Liver (tissue), 9 donors: ENCODE data around the gene LCE2A. TPM values are rescaled to one million over a fixed set of nuclear protein-coding genes. Genes with fewer than 3 reads are reported as not detected.

ENCODE experiments used
- DNase-seq: peaks from one replicate; pipeline ENCODE4 v3.0.0-alpha.2; 2017; ENCODE audit warnings: low spot score
- H3K27ac ChIP-seq, 2 donors: one replicate each; pipeline ENCODE4 v1.7.0; 2013; ENCODE audit warnings: inconsistent platforms in 2 of 2, low read length in 2 of 2, control low read depth in 1 of 2, low read depth in 1 of 2, mild to moderate bottlenecking in 1 of 2
- H3K27me3 ChIP-seq, 4 donors: one replicate each; pipeline versions ENCODE4 v1.6.1 to v1.7.0; 2013; ENCODE audit warnings: low read length in 3 of 4, inconsistent platforms in 1 of 4, mild to moderate bottlenecking in 1 of 4, moderate library complexity in 1 of 4; ENCODE audit not compliant: control insufficient read depth in 4 of 4, insufficient read depth in 4 of 4
- H3K36me3 ChIP-seq, 4 donors: one replicate each; pipeline versions ENCODE4 v1.6.1 to v1.7.0; 2013; ENCODE audit warnings: low read length in 3 of 4, mild to moderate bottlenecking in 3 of 4, low read depth in 1 of 4, moderate library complexity in 1 of 4; ENCODE audit not compliant: control insufficient read depth in 4 of 4, insufficient read depth in 3 of 4
- H3K4me1 ChIP-seq, 4 donors: one replicate each; pipeline versions ENCODE4 v1.6.1 to v1.7.0; 2013; ENCODE audit warnings: low read length in 3 of 4, mild to moderate bottlenecking in 3 of 4, moderate library complexity in 1 of 4; ENCODE audit not compliant: control insufficient read depth in 4 of 4, insufficient read depth in 4 of 4
- H3K4me3 ChIP-seq, 3 donors: one replicate each; pipeline versions ENCODE4 v1.6.1 to v1.7.0; 2013; ENCODE audit warnings: low read length in 3 of 3, control low read depth in 1 of 3, low read depth in 1 of 3, mild to moderate bottlenecking in 1 of 3
- H3K9ac ChIP-seq, 2 donors: one replicate each; pipeline ENCODE4 v1.7.0; 2013; ENCODE audit warnings: low read length in 2 of 2, mild to moderate bottlenecking in 2 of 2, moderate library complexity in 2 of 2, control low read depth in 1 of 2, low read depth in 1 of 2
- H3K9me3 ChIP-seq, 4 donors: one replicate each; pipeline versions ENCODE4 v1.6.1 to v1.7.0; 2013; ENCODE audit warnings: low read length in 3 of 4; ENCODE audit not compliant: control insufficient read depth in 4 of 4
- ATF3 ChIP-seq: IDR thresholded peaks from 2 replicates; pipeline ENCODE4 v1.6.1; 2016; ENCODE audit warnings: antibody characterized with exemption
- EGR1 ChIP-seq, 2 donors: IDR thresholded peaks; 2 replicates each; pipeline ENCODE4 v1.6.1; 2016 to 2018; ENCODE audit warnings: antibody characterized with exemption in 2 of 2, low read depth in 2 of 2
- FOXA2 ChIP-seq: IDR thresholded peaks from 2 replicates; pipeline ENCODE4 v1.6.1; 2016; ENCODE audit warnings: antibody characterized with exemption
- GABPA ChIP-seq, 2 donors: IDR thresholded peaks in 1 of 2; conservative IDR thresholded peaks in 1 of 2; 2 replicates each; pipeline ENCODE4 v1.6.1; 2016; ENCODE audit warnings: antibody characterized with exemption in 2 of 2, mild to moderate bottlenecking in 1 of 2, moderate library complexity in 1 of 2
- HNF4A ChIP-seq, 2 donors: conservative IDR thresholded peaks; 2 replicates each; pipeline ENCODE4 v1.6.1; 2016; ENCODE audit warnings: antibody characterized with exemption in 2 of 2, mild to moderate bottlenecking in 2 of 2
- HNF4G ChIP-seq: IDR thresholded peaks from 2 replicates; pipeline ENCODE4 v1.6.1; 2016; ENCODE audit warnings: antibody characterized with exemption
- JUND ChIP-seq, 2 donors: IDR thresholded peaks; 2 replicates each; pipeline ENCODE4 v1.6.1; 2016; ENCODE audit warnings: antibody characterized with exemption in 2 of 2
- NR2F2 ChIP-seq: IDR thresholded peaks from 2 replicates; pipeline ENCODE4 v1.6.1; 2016; ENCODE audit warnings: antibody characterized with exemption
- RAD21 ChIP-seq, 2 donors: IDR thresholded peaks; 2 replicates each; pipeline ENCODE4 v1.6.1; 2016; ENCODE audit warnings: antibody characterized with exemption in 2 of 2, mild to moderate bottlenecking in 2 of 2
- RXRA ChIP-seq, 2 donors: IDR thresholded peaks; 2 replicates each; pipeline ENCODE4 v1.6.1; 2017 to 2018; ENCODE audit warnings: antibody characterized with exemption in 2 of 2, mild to moderate bottlenecking in 1 of 2
- TAF1 ChIP-seq: conservative IDR thresholded peaks from 2 replicates; pipeline ENCODE4 v1.6.1; 2016; ENCODE audit warnings: antibody characterized with exemption, mild to moderate bottlenecking
- YY1 ChIP-seq: IDR thresholded peaks from 2 replicates; pipeline ENCODE4 v1.6.1; 2016; ENCODE audit warnings: antibody characterized with exemption, mild to moderate bottlenecking
- WGBS: extraction: QIAGEN DNeasy Blood & Tissue Kit; methylation state at CpG from one replicate; pipeline ENCODE4 v1.1.7; 2013; 5-methylcytosine and 5-hydroxymethylcytosine counted together
- polyA plus RNA-seq, 2 donors: library from polyadenylated mRNA; stranded (reverse) in 1 of 2; unstranded in 1 of 2; fragments of 200-250 nt in 1 of 2; fragments of >200 nt in 1 of 2; fragmentation: Nextera tagmentation in 1 of 2; extraction: Ambion mirVana in 1 of 2; gene quantifications; one replicate each; pipeline versions ENCODE4 v1.2.1 to v1.2.3, GENCODE V29; 2013 to 2015
- total RNA-seq, 2 donors: library from RNA; depleted of rRNA; stranded (reverse); fragments of >200 nt; gene quantifications; one replicate each; pipeline ENCODE4 v1.2.3, GENCODE V29; 2014
- TF ChIP-seq, protein P1 (sequence below): fragments of 150-350 bp; IDR thresholded peaks from 2 replicates; pipeline ENCODE4 v1.5.1; 2017; ENCODE audit warnings: improper control_type of control experiment, low read depth, low read length; ENCODE audit not compliant: missing input control
- TF ChIP-seq, protein P2 (sequence below): IDR thresholded peaks from 2 replicates; pipeline ENCODE4 v1.6.1; 2016; ENCODE audit warnings: antibody characterized with exemption
- TF ChIP-seq, protein P3 (sequence below): IDR thresholded peaks from 2 replicates; pipeline ENCODE4 v1.6.1; 2016; ENCODE audit warnings: antibody characterized with exemption
- donor health status: healthy.
- donor health status: healthy.
- donor health status: healthy.
- donor health status: healthy.
- donor health status: healthy.

LCE2A gene
- total and polyA plus RNA-seq, 4 donors = not detected

GRCh38 chr1:152728986-152729385 is 30.8 kb downstream of the LCE2A start:
- 88% methylated on average over 1 of the region's 1 CpG for WGBS
- no peaks in the 10 kb centered on the region for H3K4me1 ChIP-seq

GRCh38 chr1:152735648-152736047 is 37.5 kb downstream of the LCE2A start:
- Histone ChIP-seq H3K27me3 (no peaks in the 10 kb centered on the region), H3K9ac (no peak overlapping the region), H3K4me3 (no peak overlapping the region), H3K36me3 (no peaks in the 10 kb centered on the region), H3K9me3 (no peaks in the 10 kb centered on the region), H3K27ac (no peak overlapping the region), H3K4me1 (no peaks in the 10 kb centered on the region)
- 19% methylated on average over 1 of the region's 1 CpG for WGBS
- TF ChIP-seq RAD21 (IDR thresholded peaks at IDR 0.05) = peak; percentile 27 to 72
- TF ChIP-seq, protein P1, sequence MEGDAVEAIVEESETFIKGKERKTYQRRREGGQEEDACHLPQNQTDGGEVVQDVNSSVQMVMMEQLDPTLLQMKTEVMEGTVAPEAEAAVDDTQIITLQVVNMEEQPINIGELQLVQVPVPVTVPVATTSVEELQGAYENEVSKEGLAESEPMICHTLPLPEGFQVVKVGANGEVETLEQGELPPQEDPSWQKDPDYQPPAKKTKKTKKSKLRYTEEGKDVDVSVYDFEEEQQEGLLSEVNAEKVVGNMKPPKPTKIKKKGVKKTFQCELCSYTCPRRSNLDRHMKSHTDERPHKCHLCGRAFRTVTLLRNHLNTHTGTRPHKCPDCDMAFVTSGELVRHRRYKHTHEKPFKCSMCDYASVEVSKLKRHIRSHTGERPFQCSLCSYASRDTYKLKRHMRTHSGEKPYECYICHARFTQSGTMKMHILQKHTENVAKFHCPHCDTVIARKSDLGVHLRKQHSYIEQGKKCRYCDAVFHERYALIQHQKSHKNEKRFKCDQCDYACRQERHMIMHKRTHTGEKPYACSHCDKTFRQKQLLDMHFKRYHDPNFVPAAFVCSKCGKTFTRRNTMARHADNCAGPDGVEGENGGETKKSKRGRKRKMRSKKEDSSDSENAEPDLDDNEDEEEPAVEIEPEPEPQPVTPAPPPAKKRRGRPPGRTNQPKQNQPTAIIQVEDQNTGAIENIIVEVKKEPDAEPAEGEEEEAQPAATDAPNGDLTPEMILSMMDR = peak; percentile 21
- no peak for TF ChIP-seq GABPA (IDR thresholded peaks at IDR 0.05 in 1 of 2, conservative IDR thresholded peaks at IDR 0.05 in 1 of 2)
- DNase-seq = no peak

More at GRCh38 chr1:152728986-152729385, 30.8 kb downstream of the LCE2A start:
- Histone ChIP-seq H3K9me3 (no peaks in the 10 kb centered on the region), H3K36me3 (no peaks in the 10 kb centered on the region), H3K9ac (no peak overlapping the region), H3K27me3 (no peaks in the 10 kb centered on the region), H3K27ac (no peak overlapping the region), H3K4me3 (no peak overlapping the region)
- TF ChIP-seq, protein P2, sequence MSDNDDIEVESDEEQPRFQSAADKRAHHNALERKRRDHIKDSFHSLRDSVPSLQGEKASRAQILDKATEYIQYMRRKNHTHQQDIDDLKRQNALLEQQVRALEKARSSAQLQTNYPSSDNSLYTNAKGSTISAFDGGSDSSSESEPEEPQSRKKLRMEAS = no peak
- TF ChIP-seq GABPA (IDR thresholded peaks at IDR 0.05 in 1 of 2, conservative IDR thresholded peaks at IDR 0.05 in 1 of 2) = no peak
- TF ChIP-seq, protein P3, sequence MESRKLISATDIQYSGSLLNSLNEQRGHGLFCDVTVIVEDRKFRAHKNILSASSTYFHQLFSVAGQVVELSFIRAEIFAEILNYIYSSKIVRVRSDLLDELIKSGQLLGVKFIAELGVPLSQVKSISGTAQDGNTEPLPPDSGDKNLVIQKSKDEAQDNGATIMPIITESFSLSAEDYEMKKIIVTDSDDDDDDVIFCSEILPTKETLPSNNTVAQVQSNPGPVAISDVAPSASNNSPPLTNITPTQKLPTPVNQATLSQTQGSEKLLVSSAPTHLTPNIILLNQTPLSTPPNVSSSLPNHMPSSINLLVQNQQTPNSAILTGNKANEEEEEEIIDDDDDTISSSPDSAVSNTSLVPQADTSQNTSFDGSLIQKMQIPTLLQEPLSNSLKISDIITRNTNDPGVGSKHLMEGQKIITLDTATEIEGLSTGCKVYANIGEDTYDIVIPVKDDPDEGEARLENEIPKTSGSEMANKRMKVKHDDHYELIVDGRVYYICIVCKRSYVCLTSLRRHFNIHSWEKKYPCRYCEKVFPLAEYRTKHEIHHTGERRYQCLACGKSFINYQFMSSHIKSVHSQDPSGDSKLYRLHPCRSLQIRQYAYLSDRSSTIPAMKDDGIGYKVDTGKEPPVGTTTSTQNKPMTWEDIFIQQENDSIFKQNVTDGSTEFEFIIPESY = no peak
- no peak for TF ChIP-seq HNF4G
- TF ChIP-seq EGR1 (IDR thresholded peaks at IDR 0.05; ENCODE audit: low read depth in 2 of 2) = no peak
- TF ChIP-seq TAF1 = no peak
- no peak for TF ChIP-seq ATF3
- TF ChIP-seq RAD21 (IDR thresholded peaks at IDR 0.05) = no peak
- TF ChIP-seq HNF4A (conservative IDR thresholded peaks at IDR 0.05) = no peak
- no peak for TF ChIP-seq JUND (IDR thresholded peaks at IDR 0.05)
- TF ChIP-seq NR2F2 = no peak
- TF ChIP-seq YY1 = no peak
- no peak for TF ChIP-seq FOXA2
- no peak for TF ChIP-seq RXRA (IDR thresholded peaks at IDR 0.05)
- TF ChIP-seq, protein P1 = no peak
- no peak for DNase-seq
